Astrocyte (in vitro differentiated cells and primary cell): ENCODE results near the gene GLRA3.

Experiments
- CTCF ChIP-seq: IDR thresholded peaks from 2 replicates; pipeline ENCODE4 v1.5.1; 2011; ENCODE audit warnings: low read depth, mild to moderate bottlenecking, inconsistent platforms, low read length, moderate library complexity; ENCODE audit not compliant: insufficient read depth
- EZH2 ChIP-seq: IDR thresholded peaks from 2 replicates; pipeline ENCODE4 v1.6.1; 2012; ENCODE audit warnings: mild to moderate bottlenecking, low read length, inconsistent platforms; ENCODE audit not compliant: insufficient read depth

GRCh38 chr4:174663216-174663615 lies 165.8 kb downstream of the GLRA3 start:
- no peak for TF ChIP-seq EZH2
- TF ChIP-seq CTCF = no peak
